GM12873 (cell line): ENCODE data around the gene MBD4.

Experiments
- CTCF ChIP-seq: IDR thresholded peaks from 2 replicates; pipeline ENCODE4 v1.5.1; 2012; ENCODE audit warnings: low read depth, mild to moderate bottlenecking, moderate library complexity, low read length, control low read depth; ENCODE audit not compliant: insufficient read depth; ENCODE audit errors: missing control alignments

MBD4 gene

GRCh38 chr3:129467932-129468331 is 28.2 kb upstream of the MBD4 start:
- no peak for TF ChIP-seq CTCF

GRCh38 chr3:129463716-129464115 is 24.0 kb upstream of the MBD4 start:
- no peak for TF ChIP-seq CTCF

GRCh38 chr3:129463094-129463493 is 23.3 kb upstream of the MBD4 start:
- TF ChIP-seq CTCF: no peak

GRCh38 chr3:129462361-129462968 is 22.7 kb upstream of the MBD4 start:
- no peak for TF ChIP-seq CTCF

- no peak for TF ChIP-seq CTCF
These were observed 21.9 kb upstream of the MBD4 start for GRCh38 chr3:129461461-129462146.

GRCh38 chr3:129461022-129461421 is 21.3 kb upstream of the MBD4 start:
- no peak for TF ChIP-seq CTCF

- TF ChIP-seq CTCF: no peak
These were observed 20.8 kb upstream of the MBD4 start for GRCh38 chr3:129460572-129460971.
